ENCODE data around the gene TCP11L1.
"Not testable (repeated sequence)": the region's sequence is repeated elsewhere in the genome, so short reads cannot be mapped to it uniquely, and the experiment has no call there.

TCP11L1 gene

DNA sequence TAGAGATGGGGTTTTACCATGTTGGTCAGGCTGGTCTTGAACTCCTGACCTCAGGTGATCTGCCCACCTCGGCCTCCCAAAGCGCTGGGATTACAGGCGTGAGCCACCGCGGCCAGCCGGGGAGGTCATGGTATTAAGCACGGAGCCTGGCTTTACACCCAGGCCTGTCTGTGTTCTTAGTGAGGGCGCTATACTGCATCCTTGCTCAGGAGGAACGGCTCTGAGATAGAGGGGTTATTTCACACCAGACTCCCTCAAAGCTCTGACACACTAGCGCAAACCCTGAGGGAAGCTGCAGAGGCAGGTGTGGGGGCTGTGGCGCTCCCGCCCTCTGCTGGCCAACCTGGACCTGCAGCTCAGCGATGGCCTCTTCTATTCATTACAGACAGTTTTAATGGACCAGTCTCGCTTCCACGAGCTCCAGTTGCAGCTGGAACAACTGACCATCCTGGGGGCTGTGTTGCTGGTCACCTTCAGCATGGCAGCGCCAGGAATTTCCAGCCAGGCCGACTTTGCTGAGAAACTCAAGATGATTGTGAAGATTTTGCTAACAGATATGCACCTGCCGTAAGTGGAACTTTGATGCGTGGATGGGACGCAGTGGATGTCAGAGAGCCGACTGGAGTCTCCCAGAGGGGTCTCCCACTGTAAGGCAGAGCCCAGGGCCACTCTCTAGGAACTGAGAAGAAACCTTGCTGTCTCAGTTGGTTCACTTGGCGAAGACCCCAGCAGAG lies 26.2 kb downstream of the TCP11L1 start:
- DNase-seq (ENCODE audit: low read depth in 2 of 2): peak; percentile 39 to 57

DNA sequence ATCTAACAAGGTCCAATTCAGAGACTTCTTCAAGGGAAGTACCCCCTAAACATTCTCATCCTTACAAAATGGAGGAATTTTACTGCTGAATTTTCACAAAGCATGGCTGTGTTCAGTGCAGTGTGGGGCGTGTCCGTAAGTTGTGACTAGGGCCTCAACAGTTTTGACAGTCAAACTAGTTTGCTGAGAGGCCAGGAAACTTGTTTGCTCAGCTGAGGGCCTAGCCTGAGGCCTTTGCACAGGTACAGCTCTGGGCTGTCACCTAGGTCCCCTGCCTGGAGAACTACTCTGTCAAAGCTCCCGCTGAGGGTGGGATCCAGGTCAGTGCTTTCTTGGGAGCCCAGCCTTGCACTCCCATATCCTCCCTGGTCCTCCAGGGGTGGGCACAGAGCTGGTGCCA lies 27.9 kb downstream of the TCP11L1 start:
- DNase-seq (ENCODE audit: low read depth in 2 of 2): no peak

DNA sequence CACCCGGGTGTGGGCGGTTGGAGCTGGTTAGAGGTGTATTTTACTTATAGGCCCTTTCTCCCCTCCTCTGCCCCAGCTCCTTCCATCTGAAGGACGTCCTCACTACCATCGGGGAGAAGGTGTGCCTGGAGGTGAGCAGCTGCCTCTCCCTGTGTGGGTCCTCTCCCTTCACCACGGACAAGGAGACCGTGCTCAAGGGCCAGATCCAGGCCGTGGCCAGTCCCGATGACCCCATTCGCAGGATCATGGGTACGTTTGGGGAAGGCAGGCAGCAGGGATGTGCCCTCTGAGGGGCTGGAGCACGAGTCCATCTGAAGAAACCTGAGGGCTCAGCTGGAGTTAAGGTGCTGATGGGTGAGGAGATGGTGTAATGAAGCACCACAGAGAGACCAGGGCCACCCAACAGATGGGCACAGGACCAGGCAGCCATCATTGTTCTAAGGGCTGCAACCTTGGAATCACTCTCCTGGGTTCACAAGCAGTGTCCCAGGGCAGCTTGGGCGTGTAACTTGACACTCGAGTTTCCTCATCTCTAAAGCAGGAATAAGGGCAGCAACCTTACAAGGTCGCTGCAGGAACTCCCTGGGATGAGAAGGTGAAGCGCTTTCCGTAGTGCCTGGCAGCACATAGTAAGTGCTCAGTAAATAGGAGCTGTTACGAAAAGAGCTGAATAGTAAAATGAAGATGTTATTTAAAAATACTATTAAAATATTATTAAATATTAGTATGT lies 29.4 kb downstream of the TCP11L1 start:
- DNase-seq (ENCODE audit: low read depth in 2 of 2): no peak

DNA sequence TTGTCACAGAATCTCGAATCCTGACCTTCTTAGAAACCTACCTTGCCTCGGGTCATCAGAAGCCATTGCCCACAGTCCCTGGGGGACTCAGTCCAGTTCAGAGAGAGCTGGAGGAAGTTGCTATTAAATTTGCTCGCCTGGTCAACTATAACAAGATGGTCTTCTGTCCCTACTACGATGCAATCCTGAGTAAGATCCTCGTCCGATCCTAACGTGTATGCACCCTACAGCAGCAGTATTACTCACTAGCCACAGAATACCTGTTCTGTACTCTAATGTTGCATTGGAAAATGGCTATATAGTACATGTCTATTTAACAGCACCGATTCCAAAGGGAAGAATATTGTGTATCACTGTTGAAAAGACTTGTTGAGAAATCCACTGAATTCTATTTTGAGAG lies 33.1 kb downstream of the TCP11L1 start:
- no peak for DNase-seq (ENCODE audit: low read depth in 2 of 2)

DNA sequence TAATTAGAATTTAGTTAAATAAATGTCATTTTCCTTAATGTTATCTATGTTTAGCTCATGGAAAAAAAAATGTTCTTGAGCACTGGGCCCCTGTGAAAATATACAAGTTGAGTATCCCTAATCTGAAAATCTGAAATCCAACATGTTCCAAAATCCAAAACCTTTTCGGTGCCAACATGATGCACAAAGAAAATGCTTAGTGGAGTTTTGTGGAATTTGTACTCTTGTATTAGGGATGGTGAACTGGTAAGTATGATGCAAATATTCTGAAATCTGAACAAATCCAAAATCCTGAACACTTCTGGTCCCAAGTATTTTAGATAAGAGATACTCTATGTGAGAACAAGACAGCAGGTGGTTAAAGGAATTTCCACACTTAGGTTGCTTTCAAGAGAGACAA lies 44.5 kb downstream of the TCP11L1 start:
- DNase-seq (ENCODE audit: low read depth in 2 of 2): no peak

DNA sequence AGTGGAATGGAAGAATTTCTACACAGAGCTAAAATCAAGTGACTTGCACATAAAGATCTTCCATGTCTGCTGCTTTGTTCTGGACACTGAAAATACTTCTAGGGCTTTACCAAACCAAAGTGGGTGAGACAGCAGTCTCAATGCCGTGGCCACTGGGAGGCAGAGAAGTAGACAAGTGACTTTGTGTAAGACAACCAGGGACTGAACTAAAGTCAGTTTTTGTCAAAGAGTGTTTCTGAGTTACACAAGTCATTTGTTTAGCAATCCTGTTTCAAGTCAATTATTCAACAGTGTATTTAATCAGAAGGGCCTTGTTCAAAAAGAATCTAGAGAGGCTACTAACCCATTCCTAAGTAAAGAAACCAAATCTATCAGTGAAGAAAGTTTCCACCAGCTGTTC lies 46.6 kb downstream of the TCP11L1 start:
- DNase-seq (ENCODE audit: low read depth in 2 of 2): no peak

DNA sequence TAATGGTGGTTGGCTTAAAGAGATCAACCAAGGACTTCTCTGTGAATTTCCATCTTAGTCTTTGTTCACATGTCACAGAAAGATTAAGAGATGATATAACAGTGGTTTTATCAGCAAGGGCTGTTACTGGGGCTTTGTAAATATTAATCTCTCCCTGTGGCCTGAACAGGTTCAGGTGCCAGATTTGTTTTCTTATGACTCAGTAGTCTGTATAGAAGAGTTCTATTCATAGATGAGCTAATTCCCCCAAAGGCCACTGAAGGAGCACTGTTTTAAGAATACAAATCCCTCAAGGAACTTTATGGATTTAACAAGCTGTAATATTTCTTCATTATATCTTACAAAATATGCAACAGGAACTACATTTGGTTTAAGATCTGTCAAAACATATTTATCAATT lies 50.4 kb downstream of the TCP11L1 start:
- no peak for DNase-seq (ENCODE audit: low read depth in 2 of 2)

DNA sequence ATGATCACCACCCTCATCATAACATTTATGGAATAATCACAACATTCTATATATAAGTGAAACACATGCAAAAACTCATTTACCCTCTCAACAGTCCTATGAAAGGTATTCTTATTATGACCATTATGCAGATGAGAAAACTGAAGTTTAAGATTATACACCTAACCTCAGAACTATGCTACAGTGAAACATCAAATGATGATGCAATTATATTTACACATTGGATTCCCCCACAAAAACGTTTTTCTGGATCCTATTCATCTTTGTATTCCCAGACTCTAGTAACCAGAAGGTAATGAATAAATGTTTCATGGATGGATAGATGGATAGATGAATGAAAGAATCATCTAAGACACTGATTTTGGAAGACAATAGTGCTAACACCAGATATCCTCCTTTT lies 54.8 kb downstream of the TCP11L1 start:
- DNase-seq (ENCODE audit: low read depth in 2 of 2): no peak

DNA sequence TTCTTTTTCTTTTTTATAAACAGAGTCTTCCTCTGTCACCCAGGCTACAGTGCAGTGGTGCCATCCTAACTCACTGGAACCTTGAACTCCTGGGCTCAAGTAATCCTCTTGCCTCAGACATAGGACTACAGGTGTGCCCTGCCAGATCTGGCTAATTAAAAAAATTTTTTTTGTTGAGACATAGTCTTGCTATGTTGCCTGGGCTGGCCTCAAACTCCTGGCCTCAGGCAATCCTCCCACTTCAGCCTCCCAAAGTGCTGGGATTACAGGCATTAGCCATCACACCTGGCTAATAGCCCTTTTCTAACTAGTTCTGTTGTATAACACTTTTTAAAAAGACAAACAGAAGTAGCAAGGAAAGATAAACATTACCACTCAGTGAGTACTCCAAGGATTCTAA lies 64.5 kb downstream of the TCP11L1 start:
- DNase-seq (ENCODE audit: low read depth in 2 of 2): no peak

DNA sequence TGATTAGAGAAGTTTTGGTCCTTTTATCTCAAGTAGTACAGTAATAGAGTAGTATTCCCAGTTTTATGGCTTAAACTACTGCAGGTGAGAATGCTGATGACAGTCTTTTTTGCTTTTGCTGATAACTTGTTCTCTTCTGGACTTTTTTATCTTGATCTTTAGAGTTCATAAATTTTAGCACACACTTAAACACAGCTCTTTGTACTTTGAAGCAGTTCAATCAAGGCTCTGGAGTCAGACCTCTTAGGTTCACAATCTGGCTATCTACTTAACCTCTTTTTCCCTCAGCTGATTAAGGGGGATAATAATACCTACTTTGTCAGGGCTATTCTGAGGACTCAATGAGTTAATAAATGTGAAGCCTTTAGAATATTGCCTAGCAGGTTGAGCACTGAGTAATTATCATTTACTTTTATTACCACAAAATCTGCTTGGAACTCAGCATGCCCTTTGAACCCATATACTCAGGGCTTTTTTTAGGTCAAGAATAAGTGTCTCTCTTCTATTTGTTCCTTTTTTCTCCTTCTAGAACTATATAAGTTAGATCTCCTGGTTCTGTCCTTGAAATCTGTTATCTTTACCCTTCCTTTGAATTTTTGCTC lies 70.0 kb downstream of the TCP11L1 start:
- no peak for DNase-seq (ENCODE audit: low read depth in 2 of 2)

DNA sequence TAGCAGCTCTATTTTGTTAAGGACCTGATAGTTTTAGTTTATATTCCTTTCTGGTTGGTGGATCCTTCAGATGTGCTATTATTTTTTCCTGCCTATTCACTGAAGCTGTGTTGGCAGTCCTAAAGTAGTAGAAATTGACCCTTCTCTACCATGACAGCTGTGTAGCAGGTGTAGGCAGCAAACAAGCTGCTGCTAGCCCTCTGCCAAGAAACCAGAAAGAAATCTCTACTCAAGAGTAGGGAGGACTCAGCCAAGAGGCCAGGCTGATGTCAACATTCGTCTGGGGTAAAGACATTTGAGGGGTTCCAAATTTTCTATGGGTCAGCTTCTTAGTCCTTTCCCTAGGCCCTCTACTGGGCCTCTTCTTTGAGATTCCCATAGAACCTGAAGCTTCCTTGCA lies 70.7 kb downstream of the TCP11L1 start:
- DNase-seq (ENCODE audit: low read depth in 2 of 2): no peak

DNA sequence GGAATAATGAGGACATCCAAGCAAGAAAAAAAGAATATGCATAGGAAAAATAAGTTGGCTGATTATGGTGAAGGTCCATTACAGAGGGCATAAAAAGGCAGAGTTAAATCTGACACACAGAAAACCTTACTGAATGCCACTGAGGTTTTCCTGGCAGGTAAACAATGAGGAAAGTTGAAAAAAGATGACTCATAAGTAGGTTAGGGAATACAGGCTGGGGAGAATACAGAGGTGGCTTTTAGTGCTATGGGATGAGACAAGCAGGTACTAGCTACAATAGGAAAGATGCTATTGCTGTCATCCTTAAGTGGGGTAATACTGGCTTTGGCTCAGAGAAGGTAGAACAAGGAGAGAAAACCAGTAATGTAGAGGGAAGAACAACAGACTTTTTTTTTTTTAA lies 77.2 kb downstream of the TCP11L1 start:
- DNase-seq (ENCODE audit: low read depth in 2 of 2): no peak

DNA sequence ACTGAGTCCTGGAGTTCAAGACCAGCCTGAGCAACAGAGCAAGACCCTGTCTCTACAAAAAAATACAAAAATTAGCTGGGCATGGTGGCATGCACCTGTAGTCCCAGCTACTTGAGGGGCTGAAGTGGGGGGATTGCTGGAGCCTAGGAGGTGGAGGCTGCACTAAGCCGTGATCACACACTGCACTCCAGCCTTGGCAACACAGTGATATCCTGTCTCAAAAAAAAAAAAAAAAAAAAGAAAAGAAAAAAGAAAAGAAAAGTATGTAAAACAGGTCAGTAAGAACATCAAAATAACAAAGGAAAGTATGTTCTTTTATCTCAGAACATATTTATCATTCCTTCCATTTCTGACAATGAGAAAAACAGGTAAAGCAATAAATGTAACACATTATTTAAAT lies 83.3 kb downstream of the TCP11L1 start:
- DNase-seq (ENCODE audit: low read depth in 2 of 2): not testable (repeated sequence)

Measured in stimulated activated CD4-positive, alpha-beta T cell treated with anti-CD3 and anti-CD28 coated beads, Interleukin-1b, Interleukin-23, amount 100 ng/mL, for 1 hour (primary cell).